Fibroblast of villous mesenchyme (primary cell): ENCODE measurements around the gene DACH1. TPM values are rescaled to one million over a fixed set of nuclear protein-coding genes. Genes with fewer than 3 reads are reported as not detected.
"Not testable (repeated sequence)": the region's sequence is repeated elsewhere in the genome, so short reads cannot be mapped to it uniquely, and the experiment has no call there.

Experiments used
- DNase-seq: peaks from one replicate; pipeline ENCODE4 v3.0.0-alpha.2; 2010; ENCODE audit warnings: low read depth
- H3K4me3 ChIP-seq: 2 replicates; pipeline ENCODE4 v1.5.1; 2011; ENCODE audit warnings: low read depth, mild to moderate bottlenecking, low read length
- total RNA-seq: library from RNA; depleted of rRNA; stranded (reverse); fragments of >200 nt; gene quantifications from 2 replicates; pipeline ENCODE4 v1.2.3, GENCODE V29; 2012
- TF ChIP-seq, protein P1 (sequence below): IDR thresholded peaks from 2 replicates; pipeline ENCODE4 v1.5.1; 2012; ENCODE audit warnings: low read depth, mild to moderate bottlenecking, low read length; ENCODE audit not compliant: insufficient read depth

The DACH1 gene
- total RNA-seq, 1 donor: 0.43 TPM

DNA sequence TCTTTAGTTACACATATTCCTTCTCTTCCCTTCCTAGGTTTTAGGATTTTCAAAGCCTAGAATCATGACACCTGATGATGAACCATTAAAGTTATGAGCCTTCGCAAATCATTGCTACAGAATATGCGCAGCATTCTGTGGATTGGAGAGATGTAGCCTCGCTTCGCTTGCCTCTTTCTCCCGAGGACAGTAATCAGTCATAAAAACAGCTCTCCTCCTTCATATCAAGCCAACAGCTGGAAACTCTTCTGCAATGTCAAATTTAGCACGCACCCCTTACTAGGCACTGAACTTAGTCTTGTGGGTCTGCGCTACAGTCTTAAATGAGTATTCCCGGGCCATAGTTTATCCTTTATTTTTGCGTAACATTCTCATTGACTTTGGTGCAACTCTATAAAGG, 79.6 kb downstream of the DACH1 start:
- TF ChIP-seq, protein P1, sequence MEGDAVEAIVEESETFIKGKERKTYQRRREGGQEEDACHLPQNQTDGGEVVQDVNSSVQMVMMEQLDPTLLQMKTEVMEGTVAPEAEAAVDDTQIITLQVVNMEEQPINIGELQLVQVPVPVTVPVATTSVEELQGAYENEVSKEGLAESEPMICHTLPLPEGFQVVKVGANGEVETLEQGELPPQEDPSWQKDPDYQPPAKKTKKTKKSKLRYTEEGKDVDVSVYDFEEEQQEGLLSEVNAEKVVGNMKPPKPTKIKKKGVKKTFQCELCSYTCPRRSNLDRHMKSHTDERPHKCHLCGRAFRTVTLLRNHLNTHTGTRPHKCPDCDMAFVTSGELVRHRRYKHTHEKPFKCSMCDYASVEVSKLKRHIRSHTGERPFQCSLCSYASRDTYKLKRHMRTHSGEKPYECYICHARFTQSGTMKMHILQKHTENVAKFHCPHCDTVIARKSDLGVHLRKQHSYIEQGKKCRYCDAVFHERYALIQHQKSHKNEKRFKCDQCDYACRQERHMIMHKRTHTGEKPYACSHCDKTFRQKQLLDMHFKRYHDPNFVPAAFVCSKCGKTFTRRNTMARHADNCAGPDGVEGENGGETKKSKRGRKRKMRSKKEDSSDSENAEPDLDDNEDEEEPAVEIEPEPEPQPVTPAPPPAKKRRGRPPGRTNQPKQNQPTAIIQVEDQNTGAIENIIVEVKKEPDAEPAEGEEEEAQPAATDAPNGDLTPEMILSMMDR: no peak
- H3K4me3 ChIP-seq: no peak overlapping the region
- no peak for DNase-seq

DNA sequence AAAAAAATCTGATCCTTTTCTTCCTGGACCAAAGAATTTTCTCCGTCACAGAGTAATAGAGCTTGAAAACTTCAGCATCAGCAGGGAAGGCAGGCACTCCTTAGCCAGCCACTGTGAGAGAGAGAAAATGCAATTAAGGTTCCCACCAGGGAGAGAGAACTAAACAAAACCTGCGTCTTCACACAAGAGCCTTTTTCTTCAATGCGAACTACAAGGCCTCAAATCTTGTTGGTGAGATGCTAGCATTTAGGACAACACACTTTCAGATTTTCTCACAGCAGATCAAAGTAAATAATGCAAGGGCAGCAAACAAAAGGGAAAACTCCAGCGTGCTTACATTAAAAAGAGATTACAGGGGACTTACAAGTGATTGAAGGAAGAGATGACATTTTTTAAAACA, 80.1 kb downstream of the DACH1 start:
- TF ChIP-seq, protein P1: no peak
- no peak overlapping the region for H3K4me3 ChIP-seq
- no peak for DNase-seq

GRCh38 chr13:71785361-71785760, 81.6 kb downstream of the DACH1 start:
- no peak for DNase-seq
- no peak overlapping the region for H3K4me3 ChIP-seq
- TF ChIP-seq, protein P1: no peak

- DNase-seq: no peak
- H3K4me3 ChIP-seq: no peak overlapping the region
- TF ChIP-seq, protein P1: no peak
Observed at GRCh38 chr13:71780546-71780945, 86.5 kb downstream of the DACH1 start.

DNA sequence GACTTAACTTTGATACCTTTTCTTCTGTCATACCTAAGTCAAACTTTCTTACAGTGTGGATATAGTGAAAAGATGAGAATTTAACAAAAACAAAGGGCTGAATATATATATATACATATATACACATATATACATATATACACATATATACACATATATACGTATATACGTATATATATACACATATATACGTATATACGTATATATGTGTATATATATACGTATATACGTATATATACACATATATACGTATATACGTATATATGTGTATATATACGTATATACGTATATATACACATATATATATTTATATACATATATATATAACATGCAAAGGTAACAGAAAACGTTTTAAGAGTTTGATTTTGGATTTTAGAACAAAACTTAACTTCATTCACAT, 88.0 kb downstream of the DACH1 start:
- H3K4me3 ChIP-seq, DNase-seq: not testable (repeated sequence)

- TF ChIP-seq, protein P1: no peak
- no peak overlapping the region for H3K4me3 ChIP-seq
- no peak for DNase-seq
Observed at GRCh38 chr13:71775966-71776365, 91.0 kb downstream of the DACH1 start.

- DNase-seq: no peak
- no peak overlapping the region for H3K4me3 ChIP-seq
- TF ChIP-seq, protein P1: no peak
Observed at GRCh38 chr13:71774863-71775262, 92.1 kb downstream of the DACH1 start.
